H1 (cell line): ENCODE results near the gene FKTN. TPM values are rescaled to one million over a fixed set of nuclear protein-coding genes. Genes with fewer than 3 reads are reported as not detected.

Source experiments
- BACH1 ChIP-seq: IDR thresholded peaks from 2 replicates; pipeline ENCODE4 v1.6.1; 2012; ENCODE audit warnings: low read length, improper control_type of control experiment
- CBX8 ChIP-seq: fragments of 300-800, 300-1000 bp; sonication (generic); IDR thresholded peaks from 2 replicates; pipeline ENCODE4 v1.7.1; 2016; ENCODE audit warnings: low read depth, low read length, borderline replicate concordance
- CEBPB ChIP-seq: IDR thresholded peaks from 2 replicates; pipeline ENCODE4 v1.6.1; 2012; ENCODE audit warnings: low read depth, low read length
- CREB1 ChIP-seq: IDR thresholded peaks from 2 replicates; pipeline ENCODE4 v1.6.1; 2012; ENCODE audit warnings: inconsistent platforms
- EGR1 ChIP-seq: IDR thresholded peaks from 2 replicates; pipeline ENCODE4 v1.6.1; 2011; ENCODE audit warnings: low read depth, low read length, borderline replicate concordance
- EP300 ChIP-seq, 2 experiments: IDR thresholded peaks; 1 replicate in 1 of 2; 2 replicates in 1 of 2; pipeline ENCODE4 v1.6.1; 2011 to 2012; ENCODE audit warnings: low read depth in 2 of 2, low read length in 2 of 2, mild to moderate bottlenecking in 2 of 2, borderline replicate concordance in 1 of 2, inconsistent platforms in 1 of 2, moderate library complexity in 1 of 2
- FOSL1 ChIP-seq: IDR thresholded peaks from 2 replicates; pipeline ENCODE4 v1.6.1; 2011; ENCODE audit warnings: mild to moderate bottlenecking, low read depth, low read length, moderate library complexity; ENCODE audit not compliant: insufficient read depth
- JUN ChIP-seq: IDR thresholded peaks from 2 replicates; pipeline ENCODE4 v1.6.1; 2011; ENCODE audit warnings: low read depth, mild to moderate bottlenecking, improper control_type of control experiment, low read length
- KDM5A ChIP-seq: fragments of 200-600 bp; IDR thresholded peaks from 2 replicates; pipeline ENCODE4 v1.7.1; 2012; ENCODE audit warnings: mild to moderate bottlenecking, low read length, inconsistent platforms, mixed read lengths
- POU5F1 ChIP-seq: IDR thresholded peaks from 2 replicates; pipeline ENCODE4 v1.6.1; 2011; ENCODE audit warnings: low read depth, mild to moderate bottlenecking, low read length, moderate library complexity
- RAD21 ChIP-seq, 2 experiments: IDR thresholded peaks in 1 of 2; conservative IDR thresholded peaks in 1 of 2; 2 replicates each; pipeline ENCODE4 v1.6.1; 2011; ENCODE audit warnings: low read depth in 2 of 2, low read length in 2 of 2, improper control_type of control experiment in 1 of 2, inconsistent platforms in 1 of 2, mild to moderate bottlenecking in 1 of 2, moderate library complexity in 1 of 2
- SAP30 ChIP-seq: fragments of 300-600 bp; sonication (generic); IDR thresholded peaks from 2 replicates; pipeline ENCODE4 v1.7.1; 2012; ENCODE audit warnings: low read length, moderate library complexity, mild to moderate bottlenecking, inconsistent platforms; ENCODE audit not compliant: insufficient read depth, insufficient replicate concordance
- SIN3A ChIP-seq, 2 experiments: IDR thresholded peaks in 1 of 2; conservative IDR thresholded peaks in 1 of 2; 2 replicates each; pipeline ENCODE4 v1.6.1; 2011 to 2012; ENCODE audit warnings: low read length in 2 of 2, improper control_type of control experiment in 1 of 2, low read depth in 1 of 2, mild to moderate bottlenecking in 1 of 2
- SP2 ChIP-seq: IDR thresholded peaks from 2 replicates; pipeline ENCODE4 v1.6.1; 2012; ENCODE audit warnings: mild to moderate bottlenecking, low read length, inconsistent platforms
- SP4 ChIP-seq: IDR thresholded peaks from 2 replicates; pipeline ENCODE4 v1.6.1; 2012; ENCODE audit warnings: low read length, inconsistent platforms
- TAF1 ChIP-seq: IDR thresholded peaks from 2 replicates; pipeline ENCODE4 v1.6.1; 2011; ENCODE audit warnings: mild to moderate bottlenecking, low read depth, low read length
- TAF7 ChIP-seq: optimal IDR thresholded peaks from 2 replicates; pipeline ENCODE3; 2011; ENCODE audit warnings: low read depth, mild to moderate bottlenecking, inconsistent platforms, low read length, moderate library complexity, borderline replicate concordance
- TBP ChIP-seq: IDR thresholded peaks from 2 replicates; pipeline ENCODE4 v1.6.1; 2011; ENCODE audit warnings: low read depth, low read length, improper control_type of control experiment
- ZNF274 ChIP-seq: IDR thresholded peaks from 2 replicates; pipeline ENCODE4 v1.7.0; 2012; ENCODE audit warnings: low read length, borderline replicate concordance; ENCODE audit errors: extremely low read depth
- polyA plus RNA-seq, 7 experiments: library from polyadenylated mRNA; depleted of rRNA in 3 of 7; stranded (reverse) in 5 of 7; unstranded in 2 of 7; fragments of >200 nt in 5 of 7; fragments of 200-250 nt in 2 of 7; gene quantifications; 1 replicate in 5 of 7; 2 replicates in 1 of 7; 4 replicates in 1 of 7; pipeline versions ENCODE4 v1.2.1 to v1.2.3, GENCODE V29; 2011 to 2013; ENCODE audit warnings: missing spikeins in 2 of 7, mixed read lengths in 2 of 7
- total RNA-seq: library from RNA; stranded (reverse); fragmentation: NEBNext Ultra II Directional; extraction: Animal tissue kit (Norgen Biotek cat#: 25700); gene quantifications from 2 replicates; pipeline ENCODE4 v1.2.1, GENCODE V29; 2021
- TF ChIP-seq, protein P1 (sequence below): IDR thresholded peaks from 2 replicates; pipeline ENCODE4 v1.6.1; 2011; ENCODE audit warnings: low read depth, mild to moderate bottlenecking, low read length; ENCODE audit not compliant: insufficient read depth
- TF ChIP-seq, protein P2 (sequence below), 3 experiments: IDR thresholded peaks; 1 replicate in 2 of 3; 2 replicates in 1 of 3; pipeline versions ENCODE4 v1.5.1 to v1.6.1; 2011; ENCODE audit warnings: low read length in 3 of 3, mild to moderate bottlenecking in 3 of 3, inconsistent platforms in 2 of 3, low read depth in 1 of 3, moderate library complexity in 1 of 3; ENCODE audit not compliant: insufficient read depth in 1 of 3; ENCODE audit errors: control extremely low read depth in 1 of 3

FKTN gene
- total and polyA plus RNA-seq, 2 of the 8 experiments (the other 6 are each of a cell fraction or from before 2014, with no cell fraction given): 2.7 to 13.4 TPM

DNA sequence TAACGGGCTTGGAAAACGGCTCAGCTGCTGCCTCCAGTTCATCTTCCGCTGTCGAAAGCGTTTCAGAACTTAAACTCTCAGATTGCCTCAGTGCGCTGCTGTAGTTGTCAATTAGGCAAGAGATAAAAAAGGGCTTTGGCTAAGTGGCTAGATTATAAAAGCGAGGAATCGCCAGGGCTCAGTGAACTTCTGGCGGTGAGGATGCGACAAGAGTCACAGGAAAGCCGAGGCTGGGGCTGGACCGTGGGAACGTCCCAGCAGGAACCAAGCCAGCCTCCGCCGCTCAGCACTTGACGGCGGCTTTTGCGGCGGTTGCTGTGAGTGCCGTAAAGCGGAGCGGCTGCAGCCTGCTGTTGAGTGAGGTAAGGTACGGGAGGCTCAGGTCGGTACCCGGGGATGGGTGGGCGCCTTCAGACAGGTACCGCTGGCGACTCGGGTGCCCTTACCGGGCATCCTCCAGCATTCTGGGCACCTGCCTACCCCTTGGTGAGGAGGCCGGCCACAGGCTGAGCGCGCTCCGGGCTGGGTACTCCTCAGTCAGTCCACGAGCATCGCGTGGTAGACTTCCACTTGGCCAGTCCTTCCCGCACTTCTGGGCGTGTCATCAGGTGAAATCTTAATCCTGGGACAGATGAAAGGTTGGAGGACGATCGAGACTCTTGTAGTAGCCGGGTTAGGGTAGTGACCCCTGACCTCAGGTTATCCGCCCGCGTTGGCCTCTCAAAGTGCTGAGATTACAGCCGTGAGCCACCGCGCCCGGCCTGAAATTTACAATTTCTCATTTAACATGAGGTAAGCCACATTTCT is at the start of gene FKTN (continued):
- TF ChIP-seq SIN3A (conservative IDR thresholded peaks at IDR 0.05 in 1 of 2, IDR thresholded peaks at IDR 0.05 in 1 of 2; ENCODE audit: low read depth in 1 of 2, low read length in 2 of 2) (peak; percentile 55 to 56; a peak in 2 of 4 replicates), CBX8 (no peak), SP4 (no peak), SP2 (no peak), TAF1 (peak; percentile 77), POU5F1 (no peak), TAF7 (no peak), SAP30 (peak; percentile 62), ZNF274 (no peak), KDM5A (no peak), CEBPB (no peak), EP300 (IDR thresholded peaks at IDR 0.05; ENCODE audit: borderline replicate concordance in 1 of 2, low read depth in 2 of 2, low read length in 2 of 2) (no peak), RAD21 (IDR thresholded peaks at IDR 0.05 in 1 of 2, conservative IDR thresholded peaks at IDR 0.05 in 1 of 2; ENCODE audit: low read depth in 2 of 2, low read length in 2 of 2) (no peak), EGR1 (no peak), BACH1 (no peak), FOSL1 (no peak), CREB1 (peak; percentile 42), TBP (peak; percentile 68; the same call in 1 of the 2 replicates), JUN (no peak)
- TF ChIP-seq, protein P1, sequence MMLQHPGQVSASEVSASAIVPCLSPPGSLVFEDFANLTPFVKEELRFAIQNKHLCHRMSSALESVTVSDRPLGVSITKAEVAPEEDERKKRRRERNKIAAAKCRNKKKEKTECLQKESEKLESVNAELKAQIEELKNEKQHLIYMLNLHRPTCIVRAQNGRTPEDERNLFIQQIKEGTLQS: peak; percentile 93
- TF ChIP-seq, protein P2, sequence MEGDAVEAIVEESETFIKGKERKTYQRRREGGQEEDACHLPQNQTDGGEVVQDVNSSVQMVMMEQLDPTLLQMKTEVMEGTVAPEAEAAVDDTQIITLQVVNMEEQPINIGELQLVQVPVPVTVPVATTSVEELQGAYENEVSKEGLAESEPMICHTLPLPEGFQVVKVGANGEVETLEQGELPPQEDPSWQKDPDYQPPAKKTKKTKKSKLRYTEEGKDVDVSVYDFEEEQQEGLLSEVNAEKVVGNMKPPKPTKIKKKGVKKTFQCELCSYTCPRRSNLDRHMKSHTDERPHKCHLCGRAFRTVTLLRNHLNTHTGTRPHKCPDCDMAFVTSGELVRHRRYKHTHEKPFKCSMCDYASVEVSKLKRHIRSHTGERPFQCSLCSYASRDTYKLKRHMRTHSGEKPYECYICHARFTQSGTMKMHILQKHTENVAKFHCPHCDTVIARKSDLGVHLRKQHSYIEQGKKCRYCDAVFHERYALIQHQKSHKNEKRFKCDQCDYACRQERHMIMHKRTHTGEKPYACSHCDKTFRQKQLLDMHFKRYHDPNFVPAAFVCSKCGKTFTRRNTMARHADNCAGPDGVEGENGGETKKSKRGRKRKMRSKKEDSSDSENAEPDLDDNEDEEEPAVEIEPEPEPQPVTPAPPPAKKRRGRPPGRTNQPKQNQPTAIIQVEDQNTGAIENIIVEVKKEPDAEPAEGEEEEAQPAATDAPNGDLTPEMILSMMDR (IDR thresholded peaks at IDR 0.05; ENCODE audit: control extremely low read depth in 1 of 3, insufficient read depth in 1 of 3, low read depth in 1 of 3, low read length in 3 of 3): no peak
